DMS114 treated with DMSO at 0.1 percent for 48 hours (cell line): ENCODE data around the gene DACT3.

Experiments
- DNase-seq: peaks from one replicate; lab custom pipeline; 2025; ENCODE audit not compliant: unreplicated experiment; lab: John Stamatoyannopoulos, UW

DACT3 gene, protein sequence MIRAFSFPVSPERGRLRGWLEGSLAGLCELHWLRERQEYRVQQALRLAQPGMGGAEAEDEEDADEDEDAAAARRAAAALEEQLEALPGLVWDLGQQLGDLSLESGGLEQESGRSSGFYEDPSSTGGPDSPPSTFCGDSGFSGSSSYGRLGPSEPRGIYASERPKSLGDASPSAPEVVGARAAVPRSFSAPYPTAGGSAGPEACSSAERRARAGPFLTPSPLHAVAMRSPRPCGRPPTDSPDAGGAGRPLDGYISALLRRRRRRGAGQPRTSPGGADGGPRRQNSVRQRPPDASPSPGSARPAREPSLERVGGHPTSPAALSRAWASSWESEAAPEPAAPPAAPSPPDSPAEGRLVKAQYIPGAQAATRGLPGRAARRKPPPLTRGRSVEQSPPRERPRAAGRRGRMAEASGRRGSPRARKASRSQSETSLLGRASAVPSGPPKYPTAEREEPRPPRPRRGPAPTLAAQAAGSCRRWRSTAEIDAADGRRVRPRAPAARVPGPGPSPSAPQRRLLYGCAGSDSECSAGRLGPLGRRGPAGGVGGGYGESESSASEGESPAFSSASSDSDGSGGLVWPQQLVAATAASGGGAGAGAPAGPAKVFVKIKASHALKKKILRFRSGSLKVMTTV

DNA sequence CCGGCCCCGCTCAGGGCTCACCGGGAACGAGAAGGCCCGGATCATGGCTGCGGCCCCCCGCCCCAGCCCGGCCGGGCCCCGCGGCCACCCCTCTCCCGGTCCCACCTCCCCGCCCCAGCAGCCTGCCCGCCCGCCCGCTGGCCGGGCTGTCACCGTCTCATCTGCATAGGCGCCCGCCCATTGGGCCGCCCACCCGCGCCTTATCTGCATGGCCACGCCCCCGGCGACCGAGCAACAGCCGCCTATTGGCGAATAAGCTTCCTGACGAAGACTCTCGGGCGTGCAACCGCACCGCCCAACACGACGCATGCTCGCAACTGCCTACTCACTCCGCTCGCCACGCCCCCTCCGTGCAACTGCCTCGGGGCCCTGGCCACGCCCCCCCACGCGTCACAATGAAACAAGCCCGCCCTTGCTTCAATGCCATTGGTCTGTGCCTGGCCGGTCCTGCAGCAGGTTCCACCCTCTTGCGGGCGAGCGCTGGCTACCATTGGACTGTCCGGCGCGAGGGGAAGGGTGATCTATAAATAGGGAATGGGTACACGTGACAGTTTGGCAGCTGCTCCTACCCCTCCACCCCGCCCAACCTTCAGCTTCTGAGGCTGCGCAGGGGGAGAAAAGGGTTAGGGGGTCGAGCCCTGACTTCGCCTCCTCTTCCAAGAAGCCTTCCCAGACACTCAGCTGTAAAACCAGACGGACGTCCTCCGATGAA lies at the start of gene DACT3:
DACT3 (minus strand) TSS at position 163 of the 712 bp plus-strand sequence; CDS start at position 45, 118 bp downstream.
- DNase-seq, result peak; percentile 94

DNA sequence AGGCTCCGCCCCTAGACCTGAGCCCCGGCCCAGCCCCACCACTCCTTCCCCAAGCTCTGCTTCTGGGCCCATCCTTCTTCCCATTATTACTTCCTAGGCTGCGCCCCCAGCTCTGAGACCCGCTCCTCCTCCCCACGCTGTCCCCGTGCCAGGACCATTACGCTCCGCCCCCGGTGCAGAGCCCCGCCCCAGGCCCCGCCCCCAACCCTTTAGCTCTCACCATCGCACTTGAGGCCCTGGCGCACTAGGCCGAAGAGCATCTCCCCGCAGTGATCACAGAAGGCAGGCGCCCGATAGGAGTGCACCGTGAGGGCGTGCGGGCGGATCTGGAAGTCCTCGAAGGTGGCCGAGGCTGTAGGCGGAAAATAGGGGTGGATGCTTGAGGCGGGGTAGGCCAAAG lies 49.7 kb upstream of the DACT3 start:
- no peak for DNase-seq

DNA sequence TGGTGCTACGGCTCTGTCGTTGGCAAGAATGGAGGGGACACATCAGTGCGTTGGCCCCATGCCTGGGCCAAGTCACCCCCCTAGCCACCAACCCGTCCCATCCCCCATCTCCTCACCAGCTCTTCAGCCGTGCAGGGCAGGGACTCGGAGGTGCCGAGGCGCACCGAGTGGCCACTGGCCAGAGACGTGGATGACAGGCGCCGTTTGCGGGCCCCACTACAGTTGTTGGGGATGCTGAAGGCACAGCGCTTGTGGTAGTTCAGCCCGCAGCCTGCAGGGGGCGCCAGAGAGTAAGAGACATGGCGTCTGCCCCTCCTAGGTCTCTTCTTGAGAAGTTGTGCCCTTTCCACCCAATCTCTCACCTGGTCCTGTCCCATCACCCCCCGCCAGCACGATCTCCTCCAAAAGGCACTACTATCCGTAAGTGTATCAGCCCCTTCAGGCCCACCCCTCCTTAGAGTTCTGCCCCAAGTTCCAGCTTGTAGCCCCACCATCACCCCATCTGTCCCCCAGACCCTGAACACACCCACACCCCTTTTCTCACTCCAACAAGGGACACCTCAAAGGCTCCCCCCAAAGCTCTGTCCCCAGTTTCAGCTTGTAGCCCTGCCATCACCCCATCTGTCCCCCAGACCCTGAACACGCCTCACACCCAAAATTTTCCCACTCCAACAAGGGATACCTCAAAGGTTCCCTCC lies 43.5 kb upstream of the DACT3 start:
- DNase-seq, result no peak

GRCh38 chr19:46700704-46701103 lies 39.7 kb upstream of the DACT3 start:
- DNase-seq, result no peak

DNA sequence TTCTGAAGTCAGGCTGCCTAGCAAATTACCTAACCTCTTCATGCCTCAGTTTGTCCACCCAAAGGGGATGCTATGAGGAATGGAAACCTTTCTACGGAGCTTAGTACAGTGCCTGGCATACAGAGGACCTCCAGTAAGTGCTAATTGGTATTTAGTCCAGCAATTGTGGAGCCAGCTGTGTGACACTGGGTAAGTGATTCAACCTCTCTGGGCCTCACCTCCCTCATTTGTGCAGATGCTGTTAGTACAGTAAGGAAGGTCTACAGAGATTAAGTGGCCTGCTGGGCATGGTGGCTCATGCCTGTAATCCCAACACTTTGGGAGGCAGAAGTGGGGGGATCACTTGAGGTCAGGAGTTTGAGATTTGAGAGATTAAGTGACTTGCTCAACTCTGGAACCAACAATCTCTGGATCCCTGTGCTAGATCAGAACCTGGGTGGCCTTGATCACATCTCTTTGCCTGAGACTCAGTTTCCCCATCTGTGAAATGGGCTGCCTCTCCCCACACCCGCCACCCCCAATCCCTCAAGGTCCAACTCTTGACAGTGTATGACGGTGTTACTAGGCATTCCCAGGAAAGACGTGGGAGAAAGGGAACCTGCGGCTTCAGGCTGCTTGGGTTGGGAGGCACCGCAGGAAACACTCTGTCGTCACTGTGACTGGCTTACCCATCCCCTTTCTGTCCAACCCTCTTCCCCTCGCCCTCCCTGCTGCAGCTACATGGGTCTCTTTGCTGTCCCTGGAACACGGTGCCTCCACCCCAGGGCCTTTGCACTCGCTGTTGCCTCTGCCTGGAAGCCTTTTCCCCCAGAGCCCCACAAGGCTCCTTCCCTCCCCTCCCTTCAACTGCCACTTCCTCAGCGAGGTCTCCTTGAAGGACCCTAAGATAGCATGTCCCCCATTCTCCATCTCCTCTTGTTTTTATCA lies 37.7 kb upstream of the DACT3 start:
- DNase-seq, result no peak

DNA sequence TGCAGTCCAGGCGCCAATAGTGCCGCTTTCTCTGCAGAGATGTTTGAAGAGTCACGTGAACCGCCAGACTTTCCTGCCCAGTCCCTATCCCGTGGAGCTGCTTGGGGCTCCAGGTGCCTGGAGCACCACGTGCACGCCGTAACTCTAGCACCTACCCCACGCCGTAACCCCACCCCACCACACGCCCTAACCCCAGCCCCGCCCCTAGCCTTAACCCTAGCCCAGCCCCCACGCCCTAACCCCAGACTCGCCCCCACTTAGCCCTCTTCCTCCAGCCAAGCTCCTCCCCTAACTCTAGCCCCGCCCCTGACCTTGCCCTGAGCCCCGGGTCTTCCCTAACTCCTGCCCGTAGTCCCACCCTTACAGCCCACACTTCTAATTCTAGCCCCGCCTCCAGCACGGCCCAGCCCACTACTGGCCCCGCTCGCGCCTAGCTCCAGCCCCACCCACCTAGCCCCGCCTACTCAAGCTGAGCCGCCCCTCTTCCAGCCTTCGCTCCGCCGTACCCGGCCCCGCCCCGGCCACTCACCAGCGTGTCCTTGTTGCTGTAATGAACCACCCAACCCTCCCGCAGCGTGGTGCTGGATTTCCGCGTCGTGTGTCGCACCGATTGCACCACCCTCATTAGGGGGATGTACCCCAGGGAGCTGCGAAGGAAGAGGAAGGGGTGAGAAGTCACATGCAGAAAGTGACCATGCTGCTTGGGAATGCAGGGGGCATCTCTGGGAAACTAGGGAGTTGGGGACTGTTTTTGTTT lies 36.4 kb upstream of the DACT3 start:
- DNase-seq, result no peak

DNA sequence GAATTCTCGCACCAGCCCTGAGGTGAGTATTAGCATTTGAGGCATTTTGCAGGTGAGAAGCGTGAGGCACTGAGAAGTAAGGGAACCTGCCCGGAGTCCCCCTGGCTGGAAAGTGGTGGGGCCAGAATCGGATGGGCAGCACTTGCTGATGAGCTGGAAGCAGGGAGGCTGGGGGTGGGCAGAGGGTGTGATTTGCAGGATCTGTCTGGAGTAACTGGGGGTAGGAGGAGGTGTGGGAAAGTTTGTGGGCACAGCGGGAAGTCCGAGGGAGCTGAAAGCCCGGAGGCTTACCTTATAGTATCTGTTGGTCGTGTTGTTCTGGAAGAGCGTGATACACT lies 35.9 kb upstream of the DACT3 start:
- no peak for DNase-seq

GRCh38 chr19:46696052-46696451 lies 35.1 kb upstream of the DACT3 start:
- DNase-seq, result no peak

DNA sequence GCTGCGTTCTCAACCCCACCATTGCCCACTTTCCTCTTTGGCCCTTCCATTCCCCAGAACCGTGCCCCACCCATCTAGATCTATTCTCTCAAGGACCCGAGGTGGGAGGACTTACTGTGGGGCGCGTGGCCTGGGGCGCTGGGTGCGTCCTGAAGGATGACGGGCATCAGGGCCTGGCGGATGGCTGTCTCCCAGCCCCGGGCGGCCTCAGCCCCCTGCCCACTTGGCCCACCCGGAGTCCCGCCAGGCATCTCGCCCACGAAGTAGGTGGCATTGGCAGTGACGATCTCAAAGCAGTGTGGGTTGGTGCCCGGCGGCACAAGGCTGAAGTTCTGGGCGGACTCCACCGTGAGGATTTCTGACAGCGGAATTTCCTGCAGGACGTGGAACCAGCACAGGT lies 32.8 kb upstream of the DACT3 start:
- no peak for DNase-seq

- no peak for DNase-seq
Measured at GRCh38 chr19:46692918-46693722, 32.1 kb upstream of the DACT3 start.

DNA sequence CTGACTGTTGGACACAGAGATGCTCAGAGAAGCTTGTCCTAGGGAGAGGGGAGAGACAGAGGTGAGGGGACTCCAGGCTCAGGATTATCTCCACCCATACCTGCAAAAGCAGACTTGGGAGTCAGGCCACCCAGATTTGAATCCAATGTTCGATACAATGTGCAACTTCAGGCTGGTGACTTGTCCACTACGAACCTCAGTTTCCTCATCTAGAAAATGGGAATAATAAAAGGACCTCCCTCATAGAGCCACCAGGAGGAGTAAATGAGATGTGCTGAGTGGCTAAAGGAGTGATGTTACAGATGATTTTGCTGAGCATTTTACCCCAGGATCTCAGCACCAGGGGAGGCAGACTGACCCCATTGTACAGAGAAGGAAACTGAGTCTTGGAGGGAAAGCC lies 31.0 kb upstream of the DACT3 start:
- no peak for DNase-seq

- DNase-seq, result no peak
Measured at GRCh38 chr19:46691104-46691503, 30.1 kb upstream of the DACT3 start.

DNA sequence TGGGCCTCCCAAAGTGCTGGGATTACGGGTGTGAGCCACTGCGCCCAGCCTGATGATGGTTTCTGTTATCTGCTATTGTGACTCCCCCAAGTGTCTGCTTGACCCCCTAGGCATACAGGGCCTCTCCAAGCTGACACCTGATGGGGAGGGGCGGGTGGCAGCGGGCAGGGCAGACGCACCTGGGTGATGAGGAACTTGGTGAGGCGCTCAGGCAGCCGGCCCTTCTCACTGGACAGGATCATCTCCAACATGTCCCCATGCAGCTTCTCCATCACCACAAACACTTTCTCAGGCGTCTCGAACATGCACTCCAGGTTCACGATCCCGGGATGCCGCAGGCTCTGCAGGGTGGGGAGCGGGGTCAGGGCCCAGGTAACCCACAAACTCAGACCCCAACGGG lies 28.4 kb upstream of the DACT3 start:
- DNase-seq, result no peak

- no peak for DNase-seq
Measured at GRCh38 chr19:46687438-46688145, 26.6 kb upstream of the DACT3 start.

DNA sequence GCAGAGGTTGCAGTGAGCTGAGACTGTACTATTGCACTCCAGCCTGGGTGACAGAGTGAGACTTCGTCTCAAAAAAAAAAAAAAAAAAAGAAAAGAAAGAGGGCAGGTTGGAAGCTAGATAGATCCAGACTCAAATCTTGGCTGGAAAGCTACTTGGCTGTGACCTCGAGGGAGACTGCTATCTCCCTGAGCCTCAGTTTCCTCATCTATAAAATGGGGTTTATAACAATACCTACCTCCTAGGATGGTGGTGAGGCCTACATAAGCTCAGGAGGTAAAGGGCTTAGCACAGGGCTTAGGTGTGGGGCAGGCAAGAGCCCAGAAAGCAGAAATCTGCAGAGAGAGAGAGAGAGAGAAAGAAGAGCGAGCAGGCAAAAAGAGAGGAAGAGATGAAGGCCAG lies 24.2 kb upstream of the DACT3 start:
- DNase-seq, result no peak

- DNase-seq, result no peak
Measured at GRCh38 chr19:46678110-46678732, 17.2 kb upstream of the DACT3 start.

DNA sequence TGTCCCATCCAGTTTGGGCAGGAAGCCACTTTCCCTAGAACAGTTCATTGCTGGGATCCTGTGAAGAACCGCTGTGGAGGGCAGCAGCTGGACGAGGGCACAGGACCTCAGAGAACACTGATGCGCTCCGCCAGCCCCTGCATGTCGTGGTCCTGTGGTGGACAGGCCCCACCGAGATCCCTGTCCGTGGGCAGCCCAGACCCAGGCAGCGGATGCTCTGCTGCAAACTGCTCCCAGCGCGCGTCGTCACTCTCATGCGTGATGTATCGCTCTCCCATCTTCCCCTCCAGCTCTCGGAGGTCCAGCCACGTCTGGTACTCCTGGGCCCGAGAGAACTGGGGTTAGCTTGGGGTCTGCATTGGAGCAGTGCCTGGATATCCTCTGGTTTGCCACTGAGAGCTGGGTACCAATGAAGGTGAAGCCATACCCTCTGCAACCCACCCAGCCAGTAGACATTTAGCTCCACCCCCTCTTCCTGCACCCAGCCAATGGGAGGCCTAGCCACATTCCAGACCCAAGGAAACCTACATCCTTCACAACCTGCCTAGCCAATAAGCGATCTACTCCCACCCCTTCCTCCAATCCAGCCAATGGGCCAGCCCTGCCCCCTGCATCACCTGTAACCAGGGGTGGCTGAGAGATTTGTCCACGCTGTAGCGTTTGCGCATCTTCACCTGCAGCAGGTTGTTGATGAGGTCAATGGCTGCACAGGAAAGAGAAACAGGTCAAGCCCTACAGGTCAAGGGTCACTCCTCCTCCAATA lies 13.6 kb upstream of the DACT3 start:
- no peak for DNase-seq
